HT1080 (cell line): ENCODE measurements around the gene FAM187B. TPM values are rescaled to one million over a fixed set of nuclear protein-coding genes. Genes with fewer than 3 reads are reported as not detected.
"Not testable (repeated sequence)": the region's sequence is repeated elsewhere in the genome, so short reads cannot be mapped to it uniquely, and the experiment has no call there.

Source experiments
- DNase-seq: peaks from one replicate; pipeline ENCODE4 v3.0.0-alpha.2; 2015; ENCODE audit warnings: low read depth
- total RNA-seq: library from RNA; depleted of rRNA; stranded (reverse); fragments of >200 nt; shearing (Covaris generic); gene quantifications from 2 replicates; pipeline ENCODE4 v1.2.3, GENCODE V29; 2014

The FAM187B gene
- total RNA-seq, 1 experiment from 2014 or later = not detected

DNA sequence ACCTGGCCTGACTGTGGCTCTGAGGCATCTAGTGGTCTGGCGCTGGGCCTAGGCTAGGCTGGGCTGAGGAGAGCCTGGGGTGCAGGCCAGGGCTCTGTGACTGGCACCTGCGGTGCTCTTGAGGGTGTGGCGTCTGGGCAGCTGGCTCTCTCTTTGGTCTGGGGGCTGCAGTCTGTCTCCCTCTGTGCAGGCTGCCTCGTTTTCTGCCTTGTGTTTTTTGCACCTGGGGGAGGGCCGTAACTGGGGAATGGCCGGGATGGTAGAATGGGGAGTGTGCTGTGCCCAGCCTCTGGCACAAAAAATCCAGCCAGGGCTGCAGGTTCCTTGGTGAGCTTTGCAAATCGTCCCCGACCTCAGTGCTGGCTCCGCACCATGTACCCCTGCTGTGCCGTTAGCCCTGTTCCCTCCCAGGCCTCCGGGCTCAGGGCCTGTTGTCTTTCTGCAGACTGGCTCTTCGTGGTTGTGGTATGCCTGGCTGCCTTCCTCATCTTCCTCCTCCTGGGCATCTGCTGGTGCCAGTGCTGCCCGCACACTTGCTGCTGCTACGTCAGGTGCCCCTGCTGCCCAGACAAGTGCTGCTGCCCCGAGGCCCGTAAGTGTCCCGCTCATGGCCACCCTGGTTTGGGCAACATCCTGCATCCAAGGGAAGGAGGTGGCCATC, 33.7 kb upstream of the FAM187B start:
- DNase-seq = no peak

DNA sequence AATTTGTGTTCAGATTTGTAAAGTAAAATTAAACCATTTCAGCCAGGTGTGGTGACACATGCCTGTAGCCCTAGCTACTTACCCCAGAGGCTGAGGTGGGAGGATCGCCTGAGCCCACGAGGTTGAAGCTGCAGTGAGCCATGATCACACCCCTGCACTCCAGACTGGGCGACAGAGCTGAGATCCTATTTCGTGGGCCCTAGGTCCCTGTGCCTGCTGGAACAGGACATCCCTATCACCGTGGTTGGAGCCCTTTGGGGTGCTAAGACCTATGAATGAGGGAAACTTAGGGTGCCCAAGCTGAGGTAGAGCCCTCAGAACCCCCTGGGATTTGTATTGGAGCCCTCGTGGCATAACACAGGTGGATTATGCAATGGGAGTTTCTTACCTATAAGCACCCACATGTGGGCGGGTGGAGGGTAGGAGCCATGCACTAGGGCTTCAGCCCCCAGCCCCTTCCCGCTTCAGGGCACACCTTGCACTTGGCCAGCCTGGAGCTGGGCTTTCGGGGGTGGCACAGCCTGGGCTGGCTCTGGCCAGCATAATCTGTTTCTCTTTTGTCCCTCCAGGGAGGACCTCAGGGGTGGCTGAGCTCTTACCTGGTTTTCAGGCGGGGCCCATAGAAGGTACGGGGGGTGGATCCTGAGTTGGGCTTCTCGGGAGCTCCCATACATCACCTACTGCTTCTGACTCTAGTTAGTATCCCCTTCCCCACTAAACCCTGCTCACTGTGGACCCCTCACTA, 33.0 kb upstream of the FAM187B start:
- no peak for DNase-seq

DNA sequence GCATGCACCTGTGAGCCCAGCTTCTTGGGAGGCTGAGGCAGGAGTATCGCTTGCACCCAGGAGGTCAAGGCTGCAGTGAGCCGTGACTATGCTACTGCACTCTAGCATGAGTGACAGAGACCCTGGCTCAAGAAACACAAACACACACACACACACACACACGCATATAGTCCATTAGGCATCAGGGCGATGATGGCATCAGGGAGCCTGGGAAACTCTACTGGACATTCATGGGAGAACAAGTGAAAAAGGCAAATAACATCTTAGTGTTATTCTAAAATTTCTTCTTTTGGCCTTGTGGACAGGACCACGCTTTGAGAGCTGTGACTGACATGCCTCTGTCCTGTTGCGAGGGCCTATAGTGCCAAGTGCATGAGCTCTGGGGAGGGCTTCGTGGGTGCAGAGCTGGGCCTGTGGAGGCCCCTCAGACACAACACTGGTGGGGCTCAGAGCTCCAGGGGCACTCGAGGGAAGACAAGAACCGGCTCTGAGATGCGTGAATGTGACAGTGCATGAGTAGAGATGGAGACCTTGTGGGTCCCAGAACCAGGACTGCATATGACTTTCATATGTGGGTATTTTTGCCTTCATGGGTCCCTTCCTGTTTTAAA, 32.3 kb upstream of the FAM187B start:
- DNase-seq = no peak

DNA sequence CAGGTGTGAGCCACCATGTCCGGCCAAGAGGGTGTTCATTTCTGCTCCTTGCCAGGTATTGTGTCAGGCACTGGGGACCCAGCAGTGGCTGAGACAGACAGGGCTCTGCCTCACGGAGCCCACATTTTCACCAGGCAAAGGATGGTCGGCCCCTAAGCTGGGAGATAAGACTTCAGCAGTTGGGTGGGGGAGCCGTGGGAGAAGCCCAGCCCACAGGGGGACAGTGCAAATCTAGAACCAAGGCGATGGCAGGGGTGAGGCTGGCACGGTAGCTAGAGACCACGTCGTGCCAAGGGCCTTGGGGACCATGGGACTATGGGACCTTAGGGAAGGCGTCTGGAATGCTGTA, 28.5 kb upstream of the FAM187B start:
- no peak for DNase-seq

DNA sequence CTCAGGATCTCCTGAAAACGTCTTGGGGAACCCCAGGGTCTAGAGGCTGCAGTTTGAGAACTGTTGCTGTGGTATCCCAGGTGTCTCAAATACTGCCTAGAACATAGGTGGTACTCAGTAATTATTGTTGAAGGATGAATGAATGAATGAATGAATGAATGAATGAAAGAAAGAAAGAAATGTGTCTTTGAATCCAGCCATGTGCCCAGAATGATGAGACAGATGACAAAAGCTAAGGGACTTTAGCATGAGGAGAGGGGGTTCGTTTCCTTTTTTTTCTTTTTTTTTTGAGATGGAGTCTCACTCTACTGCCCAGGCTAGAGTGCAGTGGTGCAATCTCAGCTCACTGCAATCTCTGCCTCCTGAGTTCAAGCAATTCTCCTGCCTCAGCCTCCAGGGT, 28.0 kb upstream of the FAM187B start:
- no peak for DNase-seq

DNA sequence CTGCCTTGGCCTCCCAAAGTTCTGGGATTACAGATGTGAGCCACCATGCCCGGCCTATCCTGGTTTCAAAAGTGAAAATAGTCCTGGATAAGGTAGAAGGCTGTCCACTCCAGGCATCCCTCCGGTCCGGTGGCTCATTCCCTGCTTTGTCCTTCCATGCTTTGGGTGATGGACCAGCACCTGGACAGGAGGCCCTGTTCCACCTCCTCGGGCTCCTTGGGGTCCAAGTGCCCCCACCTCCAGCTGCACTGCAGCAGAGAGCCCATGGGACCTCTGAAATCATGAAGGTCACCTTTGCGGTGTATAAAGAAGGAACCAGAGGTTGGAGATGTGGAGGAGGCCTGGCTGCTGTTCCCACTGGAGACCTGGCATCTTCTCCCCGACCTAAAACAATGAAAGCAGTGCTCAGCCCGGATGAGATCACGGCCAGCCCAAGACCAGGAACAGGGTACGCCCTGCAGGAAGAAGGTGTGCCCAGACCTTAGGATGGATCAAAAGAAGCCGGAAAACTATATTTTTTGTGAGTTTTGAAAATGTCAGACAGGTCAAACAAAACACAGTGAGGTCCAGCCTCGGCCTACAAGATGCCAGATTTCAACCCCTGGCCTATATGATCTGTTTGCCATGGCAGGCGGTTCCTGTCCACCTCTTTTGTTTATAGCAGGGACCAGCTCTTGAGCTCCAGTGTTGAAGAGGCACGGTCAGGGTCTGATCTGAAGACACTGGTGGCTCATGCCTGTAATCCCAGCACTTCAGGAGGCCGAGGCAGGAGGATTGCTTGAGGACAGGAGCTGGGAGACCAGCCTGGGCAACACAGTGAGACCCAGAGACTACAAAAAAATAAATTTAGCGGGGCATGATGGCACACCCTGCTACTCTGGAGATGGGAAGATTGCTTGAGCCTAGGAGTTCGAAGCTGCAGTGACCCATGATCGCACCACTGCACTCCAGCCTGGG, 26.1 kb upstream of the FAM187B start:
- no peak for DNase-seq

DNA sequence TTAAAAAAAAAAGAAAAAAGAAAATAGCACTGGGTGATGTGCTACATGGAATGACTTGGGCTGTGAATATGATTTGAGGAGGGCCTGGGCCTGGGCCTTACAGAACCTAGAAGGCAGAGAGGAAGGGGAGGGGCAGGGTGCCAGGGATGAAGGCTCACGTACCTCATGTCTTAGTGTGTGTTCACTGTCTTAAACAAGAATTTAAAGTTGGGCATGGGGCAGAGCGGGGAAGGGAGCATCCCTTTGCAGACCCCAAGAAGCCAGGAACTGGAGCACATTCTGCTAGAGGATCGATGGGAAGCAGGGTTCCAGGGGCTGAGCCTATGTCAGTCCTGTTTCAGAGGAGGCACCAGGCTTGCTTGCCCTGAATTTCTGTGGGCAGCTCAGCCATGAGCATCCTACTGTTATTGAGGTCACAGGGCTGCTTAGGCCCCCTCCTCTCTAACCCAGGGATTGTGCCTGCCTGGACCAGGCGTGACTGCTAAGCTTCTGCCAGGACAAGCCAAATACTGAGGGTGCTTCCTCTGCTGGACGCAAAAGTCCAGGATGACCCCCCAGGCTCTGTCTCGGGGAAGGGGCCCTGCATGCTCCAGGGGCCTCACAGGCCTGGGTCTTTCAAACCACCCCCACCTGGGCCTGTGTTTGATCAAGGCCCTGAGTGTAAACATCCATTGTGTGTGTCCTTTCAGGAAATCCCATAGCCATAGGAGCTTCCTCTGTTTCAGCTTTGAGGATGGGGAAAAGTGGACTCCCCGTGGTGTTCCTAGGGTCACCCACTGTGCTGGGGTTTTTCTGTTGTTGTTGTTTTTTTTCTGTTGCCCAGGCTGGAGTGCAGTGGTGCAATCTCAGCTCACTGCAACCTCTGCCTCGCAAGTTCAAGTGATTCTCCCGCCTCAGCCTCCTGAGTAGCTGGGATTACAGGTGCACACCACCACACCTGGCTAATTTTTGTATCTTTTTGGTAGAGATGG, 25.1 kb upstream of the FAM187B start:
- no peak for DNase-seq

DNA sequence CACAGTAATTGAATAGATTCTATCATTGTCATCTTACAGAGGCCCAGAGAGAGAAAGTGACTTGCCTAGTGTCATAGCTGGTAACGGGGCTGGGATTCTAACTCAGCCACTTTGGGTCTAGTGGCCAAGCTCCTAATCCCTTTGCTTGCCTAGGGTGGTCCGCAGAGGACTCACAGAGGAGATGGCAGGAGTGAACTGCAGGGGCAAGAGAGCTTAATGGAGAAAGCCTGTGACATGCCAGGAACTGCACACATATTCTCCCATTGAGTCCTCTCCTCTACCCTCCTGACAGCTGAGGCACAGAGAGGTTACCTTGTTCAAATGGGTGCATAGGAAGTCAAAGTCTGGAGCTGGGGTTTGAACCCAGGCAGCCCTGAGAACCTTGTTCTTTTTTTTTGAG, 22.9 kb upstream of the FAM187B start:
- DNase-seq = no peak

DNA sequence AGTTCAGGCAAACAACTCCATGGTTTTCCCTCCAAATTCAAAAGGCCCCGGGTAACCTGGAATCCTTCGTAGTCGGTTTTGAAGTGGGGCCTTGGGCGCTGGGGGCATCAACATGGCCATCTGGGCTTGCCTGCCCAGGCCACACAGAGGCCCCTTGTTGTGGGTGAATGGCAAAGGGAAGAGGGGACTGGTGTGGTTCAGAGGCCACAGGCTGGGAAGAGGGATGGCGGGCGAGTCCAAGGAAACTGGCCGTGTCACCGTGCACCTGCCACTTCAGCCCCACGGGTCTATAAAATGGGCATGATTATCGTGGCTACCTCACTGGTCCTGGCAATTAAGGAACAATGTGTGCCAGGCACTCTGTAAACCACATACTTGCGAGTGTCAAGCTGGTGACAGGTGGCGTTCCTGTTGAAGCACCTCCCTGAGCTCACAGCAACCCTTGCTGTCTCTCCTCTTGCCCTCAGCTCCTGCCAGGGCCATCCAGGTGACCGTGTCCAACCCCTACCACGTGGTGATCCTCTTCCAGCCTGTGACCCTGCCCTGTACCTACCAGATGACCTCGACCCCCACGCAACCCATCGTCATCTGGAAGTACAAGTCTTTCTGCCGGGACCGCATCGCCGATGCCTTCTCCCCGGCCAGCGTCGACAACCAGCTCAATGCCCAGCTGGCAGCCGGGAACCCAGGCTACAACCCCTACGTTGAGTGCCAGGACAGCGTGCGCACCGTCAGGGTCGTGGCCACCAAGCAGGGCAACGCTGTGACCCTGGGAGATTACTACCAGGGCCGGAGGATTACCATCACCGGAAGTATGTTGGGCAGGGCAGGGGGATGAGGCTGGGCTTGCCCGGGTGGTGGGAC, 21.5 kb upstream of the FAM187B start:
- no peak for DNase-seq

DNA sequence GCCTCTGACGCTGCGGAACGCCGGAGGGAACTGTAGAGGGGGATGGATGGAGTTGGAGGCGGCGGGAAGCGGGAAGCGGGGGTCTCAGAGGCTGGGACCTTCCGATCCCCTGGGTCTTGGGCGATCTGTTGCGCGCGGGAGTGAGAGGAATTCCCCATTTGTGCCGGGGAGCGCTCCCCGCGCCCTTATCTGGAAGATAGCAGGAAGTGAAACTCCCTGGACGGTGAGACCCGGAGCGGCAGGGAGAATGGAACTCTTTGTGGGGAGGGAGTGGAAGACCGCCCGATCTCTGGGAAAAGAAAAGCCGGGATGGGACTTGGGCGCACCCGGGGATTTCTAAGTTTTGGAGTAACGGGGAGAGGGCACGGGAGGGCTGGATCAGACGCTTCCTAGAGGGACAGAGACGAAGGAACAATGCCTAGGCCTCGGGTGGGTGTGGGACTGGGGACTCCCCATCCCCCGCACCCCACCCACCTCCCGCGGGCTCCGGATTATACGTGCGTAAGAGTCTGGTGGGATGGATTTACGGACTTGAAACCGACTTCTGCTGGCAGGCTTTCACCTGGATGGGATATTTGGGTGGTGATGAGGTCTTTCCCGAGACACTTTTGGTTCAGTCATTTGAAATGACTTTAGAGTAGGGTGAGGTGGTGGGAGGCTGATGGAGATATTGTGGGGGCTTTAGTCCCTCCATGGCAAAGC, 20.8 kb upstream of the FAM187B start:
- no peak for DNase-seq

DNA sequence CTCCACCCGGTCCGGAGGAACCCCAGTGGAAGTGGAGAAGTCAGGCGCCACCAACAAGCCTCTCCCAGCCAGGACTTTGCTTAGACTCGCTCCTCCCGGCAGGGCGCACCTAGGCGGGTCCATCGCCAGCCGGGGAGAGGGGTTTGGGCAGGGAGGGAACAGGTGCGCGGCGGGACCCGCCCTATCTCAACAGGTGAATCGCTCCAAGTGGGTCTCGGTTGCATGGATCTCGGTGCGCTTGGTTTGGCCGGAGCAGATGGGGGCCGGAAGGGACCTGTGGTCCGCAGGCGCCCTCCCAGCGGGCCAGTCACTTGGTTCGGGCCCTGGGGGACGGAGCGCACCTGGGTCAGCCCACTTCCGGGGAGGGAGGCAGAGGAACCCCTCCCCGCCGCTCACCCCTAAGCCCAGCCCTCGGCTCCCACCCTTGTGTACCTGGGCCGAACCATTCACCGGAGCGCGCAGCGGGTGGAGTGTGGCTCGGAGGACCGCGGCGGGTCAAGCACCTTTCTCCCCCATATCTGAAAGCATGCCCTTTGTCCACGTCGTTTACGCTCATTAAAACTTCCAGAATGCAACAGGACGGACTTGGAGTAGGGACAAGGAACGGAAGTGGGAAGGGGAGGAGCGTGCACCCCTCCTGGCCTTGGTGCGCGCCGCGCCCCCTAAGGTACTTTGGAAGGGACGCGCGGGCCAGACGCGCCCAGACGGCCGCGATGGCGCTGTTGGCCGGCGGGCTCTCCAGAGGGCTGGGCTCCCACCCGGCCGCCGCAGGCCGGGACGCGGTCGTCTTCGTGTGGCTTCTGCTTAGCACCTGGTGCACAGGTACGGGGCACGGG, 20.0 kb upstream of the FAM187B start, which contains the start of gene LSR:
Gene LSR (plus strand): TSS at position 693 of the 836 bp plus-strand sequence. CDS start 21 bp downstream, at position 714.
- no peak for DNase-seq

DNA sequence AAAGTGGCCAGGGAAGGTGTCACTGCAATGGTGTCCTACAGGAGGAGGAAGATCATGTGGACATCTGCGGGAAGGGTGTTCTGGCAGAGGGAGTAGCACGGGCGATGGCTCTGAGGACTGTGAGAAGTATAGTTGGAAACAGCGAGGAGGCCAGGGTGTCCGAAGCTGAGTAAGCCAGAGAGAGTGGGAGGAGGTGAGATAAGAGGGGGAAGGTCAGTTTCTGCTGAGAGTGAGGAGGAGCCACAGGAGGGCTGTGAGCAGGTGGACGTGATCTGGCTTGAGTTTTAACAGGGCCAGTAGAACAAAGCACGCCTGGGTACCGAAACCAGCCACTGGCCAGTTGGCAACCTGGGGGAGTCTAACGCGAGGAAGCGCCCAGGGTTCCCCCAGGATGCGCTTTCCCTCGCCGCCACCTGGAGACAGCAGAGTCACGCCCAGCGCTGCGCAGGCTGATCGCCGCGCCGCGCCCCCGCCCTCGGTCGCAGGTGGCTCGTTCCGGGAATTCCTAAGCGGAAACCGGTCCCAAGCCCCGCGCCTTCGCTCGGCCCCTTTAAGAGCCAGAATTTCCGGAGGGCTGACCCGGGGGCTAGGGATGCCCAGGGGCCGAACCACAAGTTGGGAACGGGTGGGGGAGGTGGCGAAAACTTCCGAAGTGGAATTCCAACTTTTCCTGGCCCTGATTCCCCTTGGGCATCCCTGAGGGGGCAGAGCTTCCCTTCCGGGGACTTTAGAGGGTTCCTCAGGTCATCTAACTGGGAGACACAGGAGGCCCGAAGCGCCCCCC, 19.2 kb upstream of the FAM187B start:
- DNase-seq = no peak

DNA sequence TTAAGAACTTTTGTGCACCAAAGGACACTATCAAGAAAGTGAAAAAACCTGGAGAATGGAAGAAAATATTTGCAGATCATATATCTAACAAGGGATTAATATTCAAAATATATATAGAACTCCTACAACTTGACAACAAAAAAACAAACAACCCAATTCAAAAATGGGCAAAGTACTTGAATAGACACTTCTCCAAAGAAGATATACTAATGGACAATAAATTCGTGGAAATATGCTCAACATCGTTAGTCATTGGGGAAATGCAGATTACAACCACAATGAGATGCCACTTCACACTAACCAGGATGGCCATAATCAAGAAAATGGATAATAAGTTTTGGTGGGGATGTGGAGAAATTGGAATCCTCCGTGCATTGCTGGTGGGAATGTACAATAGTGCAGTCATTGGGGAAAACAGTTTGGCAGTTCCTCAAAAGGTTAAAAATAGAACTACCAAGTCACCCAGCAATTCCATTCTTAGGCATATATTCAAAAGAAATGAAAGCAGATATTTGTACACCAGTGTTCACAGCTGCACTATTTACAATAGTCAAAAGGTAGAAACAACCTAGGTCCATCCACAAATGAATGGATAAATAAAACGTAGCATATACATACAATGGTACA, 18.0 kb upstream of the FAM187B start:
- no peak for DNase-seq

DNA sequence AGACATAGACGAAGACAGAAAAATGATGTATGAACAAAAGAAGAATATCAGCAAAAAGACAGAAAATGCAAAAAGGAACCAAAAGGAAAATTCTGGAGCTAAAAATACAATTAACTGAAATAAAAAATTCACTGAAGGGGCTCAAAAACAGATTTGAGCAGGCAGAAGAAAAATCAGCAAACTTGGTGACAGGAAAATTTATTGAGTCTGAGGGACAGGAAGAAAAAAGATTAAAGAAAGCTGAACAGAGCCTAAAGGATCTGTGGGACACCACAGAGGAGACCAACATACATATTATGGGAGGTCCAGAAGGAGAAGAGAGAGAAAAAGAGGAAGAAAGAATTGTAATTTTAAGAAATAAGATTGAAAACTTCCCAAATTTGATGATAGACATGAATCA, 12.9 kb upstream of the FAM187B start:
- DNase-seq = no peak

DNA sequence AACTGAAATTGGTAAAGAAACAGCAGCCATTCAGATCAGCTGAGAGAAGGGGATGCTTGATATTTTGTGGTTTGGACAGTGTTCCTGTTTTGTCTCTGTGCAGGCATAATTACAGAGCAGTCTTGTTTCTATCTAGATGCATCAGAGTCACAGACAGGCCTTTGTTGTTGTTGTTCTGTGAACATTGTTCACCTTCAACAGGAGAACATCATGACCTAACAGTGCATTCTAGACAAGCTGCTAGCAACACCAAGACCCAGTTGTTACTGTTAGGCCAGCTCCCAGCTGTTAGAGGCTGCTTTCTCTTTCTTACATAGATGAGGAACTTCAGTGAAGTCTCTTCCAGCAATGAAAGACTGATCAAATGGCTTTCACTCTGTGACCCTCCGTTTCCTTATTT, 11.8 kb upstream of the FAM187B start:
- DNase-seq = no peak

DNA sequence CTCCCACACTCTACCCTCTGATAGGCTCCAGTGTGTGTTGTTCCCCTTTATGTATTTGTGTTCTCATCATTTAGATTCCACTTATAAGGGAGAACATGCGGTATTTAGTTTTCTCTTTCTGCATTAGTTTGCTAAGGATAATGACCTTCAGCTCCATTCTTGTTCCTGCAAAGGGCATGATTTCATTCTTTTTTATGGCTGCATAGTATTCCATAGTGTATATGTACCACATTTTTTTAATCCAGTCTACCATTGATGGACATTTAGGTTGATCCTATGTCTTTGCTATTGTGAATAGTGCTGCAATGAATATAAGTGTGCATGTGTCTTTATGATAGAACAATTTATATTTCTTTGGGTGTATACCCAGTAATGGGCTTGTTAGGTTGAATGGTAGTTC, 11.1 kb upstream of the FAM187B start:
- not testable (repeated sequence) for DNase-seq
